Measurements from ENCODE around the gene KHDRBS2.

Gene KHDRBS2

GRCh38 chr6:62009445-62009844 is 276.6 kb downstream of the KHDRBS2 start:
- no peak for DNase-seq

DNA sequence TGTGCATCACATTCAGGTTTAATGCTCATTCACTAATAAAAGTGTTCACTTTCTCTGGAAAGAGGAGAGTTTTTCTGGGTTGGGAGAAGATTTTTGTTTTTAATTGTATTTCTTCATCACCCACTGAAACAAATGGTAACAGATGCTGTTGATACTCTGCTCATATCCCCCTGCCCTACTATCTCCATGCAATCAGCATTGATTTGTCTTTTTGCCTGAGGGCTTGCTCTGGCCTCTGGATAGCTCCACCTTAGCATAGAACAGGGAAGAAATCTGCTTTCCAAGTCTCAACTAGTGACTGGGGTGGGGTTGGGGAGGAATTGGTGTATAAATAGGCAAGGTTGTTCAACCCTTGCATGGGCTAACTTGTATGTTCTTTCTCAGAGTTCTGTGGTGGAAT is 296.4 kb downstream of the KHDRBS2 start:
- DNase-seq = no peak

GRCh38 chr6:61980622-61981021 is 305.4 kb downstream of the KHDRBS2 start:
- DNase-seq = no peak

DNA sequence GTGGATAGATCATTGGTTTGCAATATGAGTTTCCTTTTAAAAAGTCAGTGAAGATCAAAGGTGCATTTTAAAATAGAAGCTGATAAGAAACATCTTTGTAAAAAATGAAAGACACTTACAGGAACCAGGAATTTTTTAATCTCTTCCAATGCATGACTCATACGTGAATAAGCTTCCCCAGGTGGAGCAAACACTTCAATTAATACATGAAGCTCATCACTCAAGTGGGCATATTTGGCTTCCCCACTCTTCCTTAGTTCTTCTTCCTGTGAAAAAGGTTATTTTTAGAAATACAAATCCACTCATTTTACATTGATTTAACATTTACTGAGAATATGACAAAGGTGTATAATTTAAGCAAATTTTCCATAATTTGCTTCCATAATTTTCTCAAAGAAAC is 308.1 kb downstream of the KHDRBS2 start:
- no peak for DNase-seq

DNA sequence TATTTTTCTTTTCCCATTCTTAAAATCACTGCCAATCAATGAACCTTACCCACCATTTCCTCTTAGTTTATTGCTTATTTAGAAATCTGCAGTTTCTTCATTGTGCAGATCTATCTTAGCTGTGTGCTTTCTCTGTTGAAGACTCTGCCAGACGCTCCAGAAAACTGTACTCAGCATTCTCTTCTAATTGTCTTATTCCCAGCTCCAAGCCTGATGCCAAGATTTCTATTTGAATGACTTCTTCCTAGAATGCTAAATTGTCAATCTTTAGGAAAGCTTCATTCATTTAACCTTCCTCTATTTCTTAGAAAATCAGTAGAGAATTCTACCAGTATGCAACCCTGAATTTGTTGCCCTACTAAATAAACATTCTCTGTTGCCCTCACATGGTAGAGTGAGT is 308.9 kb downstream of the KHDRBS2 start:
- DNase-seq = no peak

DNA sequence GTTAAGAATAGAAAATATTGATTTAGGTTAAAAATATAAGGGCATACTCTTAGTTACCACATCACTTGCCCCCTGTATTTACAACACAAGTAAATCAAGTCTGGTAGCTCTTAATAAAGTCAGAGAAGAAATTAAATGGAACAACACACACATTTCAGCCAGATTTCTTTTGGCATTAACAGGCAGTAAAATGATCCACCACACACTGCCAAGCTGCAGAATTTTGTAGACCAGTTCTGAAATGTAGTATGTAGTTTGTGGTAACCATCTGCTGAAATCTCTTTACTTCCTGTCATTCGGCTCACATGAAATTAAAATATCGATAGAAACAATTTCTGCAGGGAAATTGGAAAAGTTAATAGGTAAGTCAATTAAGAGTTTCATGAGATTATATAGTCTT is 326.8 kb downstream of the KHDRBS2 start:
- no peak for DNase-seq

GRCh38 chr6:61953851-61954250 is 332.2 kb downstream of the KHDRBS2 start:
- DNase-seq = no peak

- no peak for DNase-seq
Measured at GRCh38 chr6:61951586-61951985, 334.4 kb downstream of the KHDRBS2 start.

DNA sequence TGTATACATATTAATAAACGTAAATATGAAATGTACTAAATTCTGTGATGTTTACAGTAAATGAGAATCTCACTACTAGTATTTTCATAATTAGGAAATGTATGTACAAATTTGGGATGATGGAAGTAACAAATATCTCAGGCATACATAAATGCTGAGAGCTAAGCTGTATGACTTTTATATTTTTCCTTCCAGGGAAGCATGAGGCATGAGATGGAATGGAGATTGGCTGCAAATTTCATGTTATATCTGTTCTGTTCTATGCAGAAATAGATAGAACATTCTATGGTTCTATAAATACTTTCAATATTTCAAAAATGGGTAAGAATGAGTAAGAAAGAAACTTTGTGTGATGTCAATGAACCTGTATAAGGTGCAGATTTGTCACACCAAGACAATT is 335.2 kb downstream of the KHDRBS2 start:
- no peak for DNase-seq

DNA sequence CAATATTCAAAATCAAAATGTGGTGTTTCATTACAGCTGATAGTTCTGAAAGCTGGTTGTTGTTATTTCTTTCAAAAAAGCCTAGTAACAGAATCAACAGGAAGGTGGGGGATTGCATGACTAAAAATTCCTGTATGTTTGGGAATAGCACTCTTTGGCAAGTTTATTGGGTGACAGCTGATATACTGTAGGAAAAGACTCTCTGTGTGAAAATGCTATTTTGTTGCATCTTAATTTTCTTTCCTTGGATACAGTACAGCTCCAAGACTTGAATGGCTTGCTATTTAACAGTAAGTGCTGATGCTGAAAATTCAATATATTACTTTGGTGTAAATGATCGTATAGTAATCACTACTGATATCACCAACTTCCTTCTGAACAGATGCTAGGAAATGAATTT is 336.1 kb downstream of the KHDRBS2 start:
- DNase-seq = no peak

DNA sequence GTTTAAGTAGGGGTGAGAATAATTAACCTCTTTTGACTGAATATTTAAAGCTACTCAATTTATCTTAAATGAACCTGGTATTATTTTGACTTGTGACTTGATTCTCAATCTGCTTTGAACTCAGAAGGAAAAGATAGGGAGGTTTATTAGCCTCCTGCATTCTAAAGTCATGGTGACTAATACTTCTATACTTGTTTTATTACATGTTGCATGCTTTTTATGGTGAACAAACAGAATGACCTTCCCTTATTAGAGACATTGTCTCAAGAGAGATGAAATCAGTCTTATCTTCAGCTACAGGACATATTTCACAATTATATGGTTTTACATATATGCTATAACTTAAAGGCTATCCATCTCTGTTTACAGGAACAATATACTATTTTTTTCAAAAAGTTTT is 336.9 kb downstream of the KHDRBS2 start:
- no peak for DNase-seq

DNA sequence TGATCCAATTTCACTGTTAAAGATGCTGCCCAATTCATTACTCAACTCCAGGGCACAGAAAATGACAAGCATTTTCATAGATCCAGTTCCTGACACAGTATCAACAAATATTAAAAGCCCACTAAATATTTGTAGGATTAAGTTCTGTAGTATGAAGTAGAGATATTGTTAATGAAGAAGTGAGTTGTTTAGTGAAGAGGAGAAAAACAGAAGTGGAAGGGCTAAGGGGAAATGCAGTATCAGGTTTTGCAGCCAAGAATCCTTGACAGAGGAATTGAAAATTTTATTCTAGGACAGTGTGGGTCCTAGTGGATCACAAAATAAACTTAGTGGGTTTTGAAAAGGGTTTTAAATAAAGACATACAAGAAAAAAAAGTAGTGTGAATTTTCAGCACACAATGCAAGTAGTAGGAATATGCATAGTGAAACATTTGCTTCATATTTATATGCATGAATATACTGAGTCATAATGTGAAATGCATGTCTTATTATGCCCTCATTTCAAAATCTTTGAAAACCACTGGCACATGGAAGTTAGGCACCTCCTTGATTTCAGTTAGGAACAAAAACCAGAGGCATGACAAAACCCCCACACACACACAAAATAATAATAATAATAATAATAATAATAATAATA is 338.6 kb downstream of the KHDRBS2 start:
- DNase-seq = no peak

DNA sequence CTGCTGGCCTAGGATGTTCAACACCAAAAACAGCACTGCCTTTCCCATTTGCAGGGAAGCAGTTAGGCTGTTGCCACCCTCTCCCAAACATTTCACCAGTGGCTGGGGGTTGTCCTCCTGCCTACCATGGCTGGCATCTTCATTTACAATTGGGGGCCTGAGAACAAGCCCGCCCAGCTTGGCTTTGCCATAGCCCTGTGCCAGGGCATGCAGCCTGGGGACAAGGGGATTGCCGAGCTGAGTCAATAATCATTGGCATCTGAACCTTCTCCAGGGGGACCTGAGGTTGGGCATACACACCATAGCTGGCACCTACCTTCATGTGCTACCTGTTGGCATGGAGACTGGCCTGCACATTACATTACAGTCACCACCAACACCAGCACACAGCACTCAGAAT is 345.1 kb downstream of the KHDRBS2 start:
- no peak for DNase-seq

GRCh38 chr6:61935242-61935846 is 350.7 kb downstream of the KHDRBS2 start:
- no peak for DNase-seq

DNA sequence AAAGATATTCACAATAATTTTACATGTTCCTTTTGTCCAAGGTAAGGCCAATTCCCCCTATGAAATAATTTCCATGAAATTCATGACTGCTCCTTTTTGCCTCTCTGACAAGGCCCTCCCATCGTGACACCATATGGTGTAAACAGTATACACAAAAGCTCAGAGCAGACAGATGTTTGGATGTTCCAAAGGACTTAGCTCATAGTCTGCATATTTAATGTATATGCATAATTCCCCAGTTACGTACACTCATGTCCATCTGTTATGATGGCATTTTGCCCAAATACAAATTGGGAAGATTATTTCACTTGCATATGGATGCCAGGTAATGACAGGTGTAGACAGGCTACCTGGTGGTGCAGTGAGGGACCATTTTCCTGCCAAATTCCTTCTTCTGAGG is 376.5 kb downstream of the KHDRBS2 start:
- DNase-seq = no peak

GRCh38 chr6:61901748-61902147 is 384.3 kb downstream of the KHDRBS2 start:
- no peak for DNase-seq

- no peak for DNase-seq
Measured at GRCh38 chr6:61894536-61894935, 391.5 kb downstream of the KHDRBS2 start.

GRCh38 chr6:61887423-61887822 is 398.6 kb downstream of the KHDRBS2 start:
- DNase-seq = no peak

GRCh38 chr6:61886608-61887259 is 399.3 kb downstream of the KHDRBS2 start:
- DNase-seq = no peak

- DNase-seq = no peak
Measured at GRCh38 chr6:61869632-61870400, 416.2 kb downstream of the KHDRBS2 start.

- no peak for DNase-seq
Measured at GRCh38 chr6:61868507-61869080, 417.4 kb downstream of the KHDRBS2 start.

GRCh38 chr6:61867635-61868034 is 418.4 kb downstream of the KHDRBS2 start:
- DNase-seq = no peak

GRCh38 chr6:61857541-61857940 is 428.5 kb downstream of the KHDRBS2 start:
- DNase-seq = no peak
